GM21515 (cell line): ENCODE results near the gene IKBIP.
A peak's percentile ranks its signal among the peaks of the same experiment; 100 is the strongest.
"Not testable (repeated sequence)": the region's sequence is repeated elsewhere in the genome, so short reads cannot be mapped to it uniquely, and the experiment has no call there.

Experiments
- ATAC-seq: cut with Tn5 transposase; IDR thresholded peaks from one replicate; pipeline ENCODE4 v1.9.1; 2021; ENCODE audit not compliant: unreplicated experiment

IKBIP gene

GRCh38 chr12:98644712-98645571 lies at the start of gene IKBIP, which contains the start of gene APAF1:
TSS of gene IKBIP (minus strand) at chr12:98644788. CDS start at chr12:98644701, 87 bp downstream.
TSS of gene APAF1 (plus strand) at chr12:98645290. CDS start at chr12:98648360, 3,070 bp downstream.
- peak; percentile 88 for ATAC-seq

- ATAC-seq: no peak
These were observed 46.8 kb upstream of the IKBIP start for GRCh38 chr12:98691351-98691750.

GRCh38 chr12:98686603-98687002 lies 42.0 kb upstream of the IKBIP start:
- ATAC-seq: no peak

- no peak for ATAC-seq
These were observed 39.6 kb upstream of the IKBIP start for GRCh38 chr12:98684199-98684598.

GRCh38 chr12:98679611-98680005 lies 35.0 kb upstream of the IKBIP start:
- no peak for ATAC-seq

GRCh38 chr12:98678946-98679610 lies 34.5 kb upstream of the IKBIP start:
- ATAC-seq: no peak

- no peak for ATAC-seq
These were observed 33.8 kb upstream of the IKBIP start for GRCh38 chr12:98678236-98678945.

GRCh38 chr12:98674841-98675240 lies 30.3 kb upstream of the IKBIP start:
- no peak for ATAC-seq

- no peak for ATAC-seq
These were observed 26.9 kb upstream of the IKBIP start for GRCh38 chr12:98671459-98671858.

- no peak for ATAC-seq
These were observed 25.2 kb upstream of the IKBIP start for GRCh38 chr12:98669751-98670150.

- ATAC-seq: no peak
These were observed 15.9 kb upstream of the IKBIP start for GRCh38 chr12:98660521-98660920.

- no peak for ATAC-seq
These were observed 11.9 kb upstream of the IKBIP start for GRCh38 chr12:98656289-98657101.

GRCh38 chr12:98653866-98654493 lies 9.4 kb upstream of the IKBIP start:
- no peak for ATAC-seq

- ATAC-seq: no peak
These were observed 6.7 kb upstream of the IKBIP start for GRCh38 chr12:98651328-98651727.

GRCh38 chr12:98646294-98647090 lies 1.9 kb upstream of the IKBIP start:
- ATAC-seq: no peak

- ATAC-seq: peak; percentile 5
These were observed 1.0 kb upstream of the IKBIP start for GRCh38 chr12:98645572-98646067.

- ATAC-seq: peak; percentile 22
These were observed 216 bp downstream of the IKBIP start for GRCh38 chr12:98644433-98644711.

GRCh38 chr12:98642801-98643200 lies 1.8 kb downstream of the IKBIP start:
- not testable (repeated sequence) for ATAC-seq

- ATAC-seq: no peak
These were observed 5.1 kb downstream of the IKBIP start for GRCh38 chr12:98639491-98639890.
